Dedifferentiated amniotic fluid mesenchymal stem cell (primary cell): Measurements from ENCODE around the gene SLC2A10.
"Not testable (repeated sequence)": the region's sequence is repeated elsewhere in the genome, so short reads cannot be mapped to it uniquely, and the experiment has no call there.

ENCODE experiments used
- DNase-seq: peaks from one replicate; pipeline ENCODE4 v3.0.0-alpha.2; 2016; ENCODE audit errors: extremely low spot score

SLC2A10 gene

GRCh38 chr20:46709459-46710152 lies at the start of gene SLC2A10:
TSS of gene SLC2A10 (plus strand) at chr20:46709649. CDS start at chr20:46709737, 88 bp downstream.
- no peak for DNase-seq

GRCh38 chr20:46660487-46660886 lies 49.0 kb upstream of the SLC2A10 start:
- no peak for DNase-seq

- no peak for DNase-seq
Observed at GRCh38 chr20:46661659-46662058, 47.8 kb upstream of the SLC2A10 start.

- DNase-seq, result no peak
Observed at GRCh38 chr20:46663531-46663930, 45.9 kb upstream of the SLC2A10 start.

DNA sequence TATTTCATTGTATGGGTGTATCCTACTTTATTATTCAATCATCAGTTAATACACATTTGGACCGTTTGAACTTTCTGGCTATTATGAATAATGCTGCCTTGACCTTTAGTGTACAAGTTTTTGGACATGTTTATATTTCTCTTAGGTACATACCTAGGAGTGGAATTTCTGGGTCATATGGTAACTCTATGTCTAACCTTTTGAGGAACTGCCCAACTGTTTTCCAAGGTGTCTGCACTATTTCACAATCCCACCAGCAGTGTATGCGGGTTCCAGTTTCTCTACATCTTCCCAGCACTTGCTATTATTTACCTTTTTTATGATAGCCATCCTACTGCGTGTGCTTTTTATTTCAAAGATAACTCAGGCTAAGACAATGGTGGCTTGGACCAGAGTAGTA lies 43.8 kb upstream of the SLC2A10 start:
- DNase-seq, result no peak

DNA sequence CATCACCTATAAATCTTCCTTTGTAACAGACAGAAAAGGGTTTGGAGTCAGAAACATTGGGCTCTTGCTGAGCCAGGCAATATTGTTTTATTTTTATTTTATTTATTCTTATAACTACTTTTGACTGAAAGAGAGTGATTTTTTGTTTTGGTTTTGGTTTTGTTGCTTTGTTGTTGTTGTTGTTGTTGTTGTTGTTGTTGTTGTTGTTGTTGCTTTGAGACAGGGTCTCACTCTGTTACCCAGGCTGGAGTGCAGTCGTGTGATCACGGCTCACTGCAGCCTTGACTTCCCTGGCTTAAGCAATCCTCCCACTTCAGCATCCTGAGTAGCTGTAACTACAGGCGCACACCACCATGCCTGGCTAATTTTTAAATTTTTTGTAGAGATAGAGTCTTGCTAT lies 43.1 kb upstream of the SLC2A10 start:
- no peak for DNase-seq

- no peak for DNase-seq
Observed at GRCh38 chr20:46666818-46667515, 42.5 kb upstream of the SLC2A10 start.

DNA sequence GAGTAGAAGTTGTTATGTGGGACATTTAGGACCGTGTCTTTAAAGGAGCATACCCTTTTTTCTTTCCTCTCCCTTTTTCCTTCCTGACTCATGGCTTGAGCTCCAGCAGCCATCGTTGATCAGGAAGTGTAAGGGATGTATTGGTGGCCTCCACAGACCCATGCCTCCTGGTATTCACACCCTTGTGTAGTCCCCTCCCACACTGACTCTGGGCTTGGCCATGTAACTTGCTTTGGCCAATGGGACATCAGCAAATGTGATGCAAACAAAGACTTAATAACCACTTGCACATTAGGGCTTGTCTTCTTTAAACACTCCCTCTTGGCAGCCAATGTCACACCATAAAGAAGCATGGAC lies 39.2 kb upstream of the SLC2A10 start:
- no peak for DNase-seq

DNA sequence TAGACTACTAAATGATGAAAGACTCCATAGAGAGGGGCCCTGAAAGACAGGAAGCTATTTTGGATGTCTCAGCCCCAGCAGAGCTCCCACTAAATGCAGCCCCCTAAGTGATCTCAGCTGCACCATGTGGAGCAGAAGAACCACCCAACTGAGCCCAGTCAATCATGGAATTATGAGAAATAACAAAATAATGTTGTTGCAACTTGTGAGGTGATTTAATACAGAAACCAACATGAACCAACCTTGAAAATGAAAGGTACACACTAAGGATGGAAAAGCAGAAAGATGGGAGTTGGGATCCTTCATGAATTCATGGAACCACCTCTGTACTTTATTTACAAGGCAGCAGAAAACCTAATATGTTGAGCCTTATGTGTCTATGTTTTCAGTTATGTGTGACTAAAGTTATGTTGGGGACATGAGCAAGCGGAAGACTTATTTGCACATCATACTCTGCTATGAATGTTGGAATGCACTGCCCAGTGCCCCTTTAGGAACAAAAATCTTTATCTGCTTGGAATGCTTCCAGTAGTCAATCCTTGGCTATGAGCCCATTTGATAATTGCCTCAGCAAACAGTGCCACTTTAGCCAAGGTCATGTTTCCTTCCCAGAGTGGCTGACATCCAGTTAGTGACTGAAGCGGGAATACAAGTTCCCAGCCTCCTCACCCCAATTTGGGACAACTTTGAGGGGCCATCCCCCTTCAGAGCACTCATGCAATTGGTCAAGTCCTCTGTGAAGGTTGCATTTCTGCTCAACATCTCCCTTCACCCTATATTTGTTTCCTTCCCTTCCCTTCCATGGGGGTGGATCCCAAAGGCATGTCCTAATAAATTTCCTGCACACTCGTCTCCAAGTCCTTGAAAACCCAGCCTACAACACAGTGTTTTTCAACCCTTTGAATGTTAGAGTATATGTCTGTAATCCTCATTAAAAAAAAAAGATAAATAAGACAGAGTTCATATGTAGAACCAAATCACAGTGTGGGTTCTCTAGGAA lies 38.6 kb upstream of the SLC2A10 start:
- no peak for DNase-seq

- DNase-seq, result no peak
Observed at GRCh38 chr20:46671866-46672542, 37.4 kb upstream of the SLC2A10 start.

- DNase-seq, result no peak
Observed at GRCh38 chr20:46672543-46673148, 36.8 kb upstream of the SLC2A10 start.

DNA sequence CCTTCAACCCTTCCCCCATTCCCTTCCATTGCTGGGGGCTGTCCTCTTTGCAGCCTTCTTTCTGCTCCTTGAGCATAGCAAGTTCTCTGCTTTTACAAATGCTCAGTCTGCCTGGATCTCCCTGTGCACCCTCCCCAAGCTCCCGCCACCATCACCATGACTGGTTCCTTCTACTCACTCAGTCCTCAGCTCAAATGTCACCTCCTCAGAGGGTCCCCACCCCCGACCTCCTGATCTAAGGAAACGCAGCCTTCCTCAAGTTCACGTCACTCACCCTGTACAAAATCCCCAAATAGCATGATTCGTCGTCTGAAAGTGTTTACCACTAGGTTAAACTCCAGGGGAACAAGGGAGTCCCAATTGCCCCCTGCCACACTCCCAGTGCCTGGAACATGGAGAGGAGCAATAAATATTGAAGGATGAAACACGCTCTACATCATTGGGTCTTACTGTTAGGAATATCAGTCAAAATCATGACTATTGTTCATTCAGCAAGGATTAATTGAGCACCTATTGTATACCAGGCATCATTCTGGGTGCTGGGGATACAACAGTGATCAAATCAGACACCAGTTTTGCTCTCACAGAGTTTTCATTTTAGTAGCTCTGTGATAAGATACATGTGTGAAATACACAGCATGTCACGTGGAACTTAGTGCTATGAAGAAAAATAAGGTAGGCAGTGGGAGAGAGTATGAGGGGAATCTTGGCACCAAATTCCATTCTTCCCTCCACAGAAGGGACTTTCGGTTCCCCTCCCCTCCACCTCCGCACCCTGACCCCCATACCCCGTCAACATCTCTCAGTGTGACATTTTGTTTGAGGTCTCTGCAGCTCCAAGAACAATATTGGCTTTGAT lies 35.8 kb upstream of the SLC2A10 start:
- no peak for DNase-seq

- DNase-seq, result no peak
Observed at GRCh38 chr20:46674253-46675083, 35.0 kb upstream of the SLC2A10 start.

DNA sequence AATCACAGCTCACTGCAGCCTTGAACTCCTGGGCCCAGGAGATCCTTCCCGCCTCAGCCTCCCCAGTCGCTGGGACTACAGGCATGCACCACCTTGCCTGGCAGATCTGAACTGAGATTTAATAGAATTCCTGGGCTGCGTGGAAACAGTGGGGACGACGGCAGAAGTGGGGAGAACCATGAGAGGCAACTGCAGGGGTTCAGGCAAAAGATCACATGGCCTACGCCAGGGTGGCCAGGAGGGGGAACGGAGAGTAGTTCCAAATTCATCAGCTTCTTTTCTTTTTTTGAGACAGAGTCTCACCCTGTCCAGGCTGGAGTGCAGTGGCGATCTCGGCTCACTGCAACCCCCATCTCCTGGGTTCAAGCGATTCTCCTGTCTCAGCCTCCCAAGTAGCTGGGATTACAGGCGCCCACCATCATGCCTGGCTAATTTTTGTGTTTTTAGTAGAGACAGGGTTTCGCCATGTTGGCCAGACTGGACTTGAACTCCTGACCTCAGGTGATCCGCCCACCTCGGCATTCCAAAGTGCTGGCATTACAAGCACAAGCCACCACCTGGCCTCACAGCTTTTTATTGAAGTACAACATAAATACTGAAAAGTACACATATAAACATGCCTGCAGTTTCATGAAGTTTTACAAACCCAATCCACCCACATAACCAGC lies 32.7 kb upstream of the SLC2A10 start:
- DNase-seq, result not testable (repeated sequence)

DNA sequence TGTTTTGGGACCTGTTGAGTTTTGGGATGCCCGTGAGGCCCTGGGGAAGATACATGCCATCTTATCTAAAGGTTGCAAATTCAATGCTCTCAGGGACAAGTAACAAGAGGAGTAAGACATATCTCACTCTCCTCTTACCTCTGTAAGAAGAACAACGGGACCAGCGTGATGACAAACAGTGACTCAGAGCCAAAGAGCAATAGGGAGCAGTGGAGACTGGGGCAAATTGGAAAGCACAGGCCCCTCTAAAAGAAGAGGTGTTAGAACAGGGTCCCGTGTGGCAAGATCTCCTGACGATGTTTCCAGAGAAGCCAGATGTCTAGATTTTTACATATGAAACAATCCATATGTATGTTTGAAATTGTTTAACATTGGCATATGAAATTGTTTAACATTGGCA lies 31.8 kb upstream of the SLC2A10 start:
- no peak for DNase-seq

- no peak for DNase-seq
Observed at GRCh38 chr20:46678516-46678915, 30.9 kb upstream of the SLC2A10 start.

DNA sequence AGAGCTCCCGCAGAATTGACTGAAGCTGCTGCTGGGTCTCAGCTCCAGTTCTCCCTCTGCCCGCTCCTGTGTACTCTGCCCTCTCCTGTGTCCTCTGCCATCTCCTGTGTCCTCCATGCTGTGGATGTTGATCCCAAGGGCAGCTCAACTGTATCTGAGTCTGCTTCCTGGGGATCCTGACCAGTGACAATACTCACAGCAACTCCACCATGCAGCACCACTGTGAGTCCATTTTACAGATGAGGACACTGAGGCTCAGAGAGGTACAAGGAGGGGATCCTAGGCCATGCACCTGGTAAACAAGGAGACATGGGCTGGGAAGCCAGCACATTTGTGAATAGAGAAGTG lies 28.8 kb upstream of the SLC2A10 start:
- no peak for DNase-seq

GRCh38 chr20:46681032-46681854 lies 28.2 kb upstream of the SLC2A10 start:
- no peak for DNase-seq
